ENCODE measurements around the gene RBBP8NL.

The RBBP8NL gene

GRCh38 chr20:62437927-62438326 lies 10.6 kb upstream of the RBBP8NL start:
- H4K20me1 ChIP-seq (ENCODE audit: insufficient read depth, low read length, poor library complexity, severe bottlenecking): no peaks in the 10 kb centered on the region
- no peaks in the 10 kb centered on the region for H3F3A ChIP-seq (ENCODE audit: low read depth)
- H2AFZ ChIP-seq (ENCODE audit: low read length): no peak overlapping the region
- no peak for TF ChIP-seq EZH2phosphoT487 (IDR thresholded peaks at IDR 0.05; ENCODE audit: borderline replicate concordance)
- no peak for TF ChIP-seq CTCF (conservative IDR thresholded peaks at IDR 0.05; ENCODE audit: low read length)
- H3K4me3 ChIP-seq (ENCODE audit: low read length, poor library complexity, severe bottlenecking): no peak overlapping the region
- H3K36me3 ChIP-seq (ENCODE audit: insufficient read depth, low read length): no peaks in the 10 kb centered on the region
- H3K9me3 ChIP-seq (ENCODE audit: insufficient read depth, low read depth, low read length): no peaks in the 10 kb centered on the region
- H3K27me3 ChIP-seq (ENCODE audit: insufficient read depth, low read length, poor library complexity, severe bottlenecking): no peaks in the 10 kb centered on the region
- H3K4me1 ChIP-seq (ENCODE audit: insufficient read depth, low read length, poor library complexity, severe bottlenecking): no peaks in the 10 kb centered on the region
- H3K9me2 ChIP-seq (replicated peaks; ENCODE audit: low read depth, low read length): no peaks in the 10 kb centered on the region
- H3K79me2 ChIP-seq (ENCODE audit: insufficient read depth, low read length): no peaks in the 10 kb centered on the region
- H3K4me2 ChIP-seq (ENCODE audit: low read depth, low read length, poor library complexity, severe bottlenecking): no peak overlapping the region
- H3K9ac ChIP-seq (ENCODE audit: low read depth, low read length, poor library complexity, severe bottlenecking): no peak overlapping the region

- H3K36me3 ChIP-seq (ENCODE audit: insufficient read depth, low read length): no peaks in the 10 kb centered on the region
- no peak for TF ChIP-seq CTCF (conservative IDR thresholded peaks at IDR 0.05; ENCODE audit: low read length)
- TF ChIP-seq EZH2phosphoT487 (IDR thresholded peaks at IDR 0.05; ENCODE audit: borderline replicate concordance): no peak
- H3K4me1 ChIP-seq (ENCODE audit: insufficient read depth, low read length, poor library complexity, severe bottlenecking): no peaks in the 10 kb centered on the region
- no peaks in the 10 kb centered on the region for H4K20me1 ChIP-seq (ENCODE audit: insufficient read depth, low read length, poor library complexity, severe bottlenecking)
- no peaks in the 10 kb centered on the region for H3K9me2 ChIP-seq (replicated peaks; ENCODE audit: low read depth, low read length)
- no peak overlapping the region for H3K9ac ChIP-seq (ENCODE audit: low read depth, low read length, poor library complexity, severe bottlenecking)
- no peak overlapping the region for H2AFZ ChIP-seq (ENCODE audit: low read length)
- H3K79me2 ChIP-seq (ENCODE audit: insufficient read depth, low read length): no peaks in the 10 kb centered on the region
- no peaks in the 10 kb centered on the region for H3K27me3 ChIP-seq (ENCODE audit: insufficient read depth, low read length, poor library complexity, severe bottlenecking)
- no peaks in the 10 kb centered on the region for H3K9me3 ChIP-seq (ENCODE audit: insufficient read depth, low read depth, low read length)
- no peak overlapping the region for H3K4me2 ChIP-seq (ENCODE audit: low read depth, low read length, poor library complexity, severe bottlenecking)
- H3F3A ChIP-seq (ENCODE audit: low read depth): no peaks in the 10 kb centered on the region
- no peak overlapping the region for H3K4me3 ChIP-seq (ENCODE audit: low read length, poor library complexity, severe bottlenecking)
Measured at GRCh38 chr20:62437496-62437895, 10.2 kb upstream of the RBBP8NL start.

- H2AFZ ChIP-seq (ENCODE audit: low read length): no peak overlapping the region
- H3K4me3 ChIP-seq (ENCODE audit: low read length, poor library complexity, severe bottlenecking): no peak overlapping the region
- TF ChIP-seq CTCF (conservative IDR thresholded peaks at IDR 0.05; ENCODE audit: low read length) (no peak), EZH2phosphoT487 (IDR thresholded peaks at IDR 0.05; ENCODE audit: borderline replicate concordance) (no peak)
- H3K9me2 ChIP-seq (replicated peaks; ENCODE audit: low read depth, low read length): no peaks in the 10 kb centered on the region
- H3F3A ChIP-seq (ENCODE audit: low read depth): no peaks in the 10 kb centered on the region
- no peaks in the 10 kb centered on the region for H3K9me3 ChIP-seq (ENCODE audit: insufficient read depth, low read depth, low read length)
- no peaks in the 10 kb centered on the region for H3K27me3 ChIP-seq (ENCODE audit: insufficient read depth, low read length, poor library complexity, severe bottlenecking)
- H3K4me2 ChIP-seq (ENCODE audit: low read depth, low read length, poor library complexity, severe bottlenecking): no peak overlapping the region
- H3K36me3 ChIP-seq (ENCODE audit: insufficient read depth, low read length): no peaks in the 10 kb centered on the region
- no peaks in the 10 kb centered on the region for H4K20me1 ChIP-seq (ENCODE audit: insufficient read depth, low read length, poor library complexity, severe bottlenecking)
- no peaks in the 10 kb centered on the region for H3K79me2 ChIP-seq (ENCODE audit: insufficient read depth, low read length)
- no peaks in the 10 kb centered on the region for H3K4me1 ChIP-seq (ENCODE audit: insufficient read depth, low read length, poor library complexity, severe bottlenecking)
- no peak overlapping the region for H3K9ac ChIP-seq (ENCODE audit: low read depth, low read length, poor library complexity, severe bottlenecking)
Measured at GRCh38 chr20:62436692-62437091, 9.4 kb upstream of the RBBP8NL start.
